OCI-LY1 (cell line): ENCODE data around the gene DENND4A.

Source experiments
- H2AFZ ChIP-seq: fragments of 200-600 bp; sonication (generic), shearing (Covaris generic); 2 replicates; pipeline ENCODE4 v1.6.0; 2014; ENCODE audit warnings: antibody characterized with exemption, mild to moderate bottlenecking, low read length
- H3F3A ChIP-seq: fragments of 200-600 bp; sonication (generic), shearing (Covaris generic); 2 replicates; pipeline ENCODE4 v1.6.0; 2014; ENCODE audit warnings: mild to moderate bottlenecking, antibody characterized with exemption, low read length, moderate library complexity; ENCODE audit not compliant: insufficient read depth
- H3K27ac ChIP-seq: fragments of 200-600 bp; sonication (generic); 2 replicates; pipeline ENCODE4 v1.5.1; 2014; ENCODE audit warnings: low read length, mixed run types, mild to moderate bottlenecking, low read depth; ENCODE audit not compliant: poor library complexity, severe bottlenecking
- H3K27me3 ChIP-seq: fragments of 200-600 bp; sonication (generic); 2 replicates; pipeline ENCODE4 v1.6.0; 2014; ENCODE audit warnings: antibody characterized with exemption, mild to moderate bottlenecking, low read length, moderate library complexity; ENCODE audit not compliant: insufficient read depth
- H3K36me3 ChIP-seq: fragments of 200-600 bp; sonication (generic); 2 replicates; pipeline ENCODE4 v1.6.1; 2014; ENCODE audit warnings: mild to moderate bottlenecking, antibody characterized with exemption, low read length, moderate library complexity, mixed read lengths; ENCODE audit not compliant: insufficient read depth
- H3K4me1 ChIP-seq: fragments of 200-600 bp; sonication (generic); 2 replicates; pipeline ENCODE4 v1.5.1; 2014; ENCODE audit warnings: mild to moderate bottlenecking, low read length, moderate library complexity; ENCODE audit not compliant: insufficient read depth, severe bottlenecking
- H3K4me2 ChIP-seq: fragments of 200-600 bp; sonication (generic), shearing (Covaris generic); 2 replicates; pipeline ENCODE4 v1.6.1; 2014; ENCODE audit warnings: low read length
- H3K4me3 ChIP-seq: fragments of 200-600 bp; sonication (generic); 2 replicates; pipeline ENCODE4 v1.5.1; 2014; ENCODE audit warnings: low read length, low read depth, mild to moderate bottlenecking, mixed read lengths; ENCODE audit not compliant: poor library complexity, severe bottlenecking
- H3K79me2 ChIP-seq: fragments of 200-600 bp; shearing (Covaris generic); 2 replicates; pipeline ENCODE4 v1.6.1; 2016; ENCODE audit warnings: mixed run types, low read length, mixed read lengths; ENCODE audit not compliant: insufficient read depth
- H3K9ac ChIP-seq: fragments of 200-600 bp; sonication (generic), shearing (Covaris generic); 2 replicates; pipeline ENCODE4 v1.6.1; 2014; ENCODE audit warnings: mild to moderate bottlenecking, low read length, mixed read lengths
- H3K9me2 ChIP-seq: fragments of 200-600 bp; sonication (generic), shearing (Covaris generic); 2 replicates; pipeline ENCODE4 v1.6.1; 2014; ENCODE audit warnings: low read depth, mild to moderate bottlenecking, low read length, mixed read lengths
- H3K9me3 ChIP-seq: fragments of 200-600 bp; shearing (Covaris generic); 2 replicates; pipeline ENCODE4 v1.6.1; 2014; ENCODE audit warnings: low read length, mixed read lengths
- H4K20me1 ChIP-seq: fragments of 200-600 bp; sonication (generic), shearing (Covaris generic); 2 replicates; pipeline ENCODE4 v1.6.0; 2016; ENCODE audit warnings: mild to moderate bottlenecking, low read length; ENCODE audit not compliant: insufficient read depth
- CTCF ChIP-seq: fragments of 200-600 bp; sonication (generic), shearing (Covaris generic); IDR thresholded peaks from 2 replicates; pipeline ENCODE4 v1.5.1; 2017; ENCODE audit warnings: mild to moderate bottlenecking, antibody characterized with exemption, low read length, moderate library complexity, mixed read lengths
- EZH2 ChIP-seq: fragments of 200-600 bp; sonication (generic), shearing (Covaris generic); IDR thresholded peaks from 2 replicates; pipeline ENCODE4 v1.8.0; 2017; ENCODE audit warnings: borderline replicate concordance, mixed run types, mild to moderate bottlenecking, antibody characterized with exemption, low read length, moderate library complexity, mixed read lengths

The DENND4A gene

GRCh38 chr15:65806397-65806796 is 14.3 kb upstream of the DENND4A start:
- Histone ChIP-seq H4K20me1 (no peaks in the 10 kb centered on the region), H3K27ac (peak overlapping the region; percentile 57), H3K9me3 (no peaks in the 10 kb centered on the region), H3K27me3 (no peaks in the 10 kb centered on the region), H3K79me2 (no peaks in the 10 kb centered on the region), H3K4me2 (peak overlapping the region; percentile 43), H3K4me3 (no peak overlapping the region), H3K9me2 (no peaks in the 10 kb centered on the region), H2AFZ (peak overlapping the region; percentile 89), H3K9ac (peak overlapping the region; percentile 25), H3K36me3 (no peaks in the 10 kb centered on the region), H3K4me1 (peaks cover 32% of the 10 kb centered on the region), H3F3A (no peaks in the 10 kb centered on the region)
- TF ChIP-seq EZH2 = no peak
- no peak for TF ChIP-seq CTCF

- H3F3A ChIP-seq = no peaks in the 10 kb centered on the region
- H3K27ac ChIP-seq = peak overlapping the region; percentile 57
- H3K4me3 ChIP-seq = no peak overlapping the region
Measured at GRCh38 chr15:65805019-65805745, 13.1 kb upstream of the DENND4A start.

GRCh38 chr15:65804252-65804931 is 12.3 kb upstream of the DENND4A start:
- Histone ChIP-seq H2AFZ (0 out of 2 replicates have a peak overlapping the region, but pooled peaks have one; percentile 84), H3K36me3 (no peaks in the 10 kb centered on the region), H3K27ac (peak overlapping the region; percentile 57), H3K79me2 (no peaks in the 10 kb centered on the region), H3K4me3 (no peak overlapping the region), H4K20me1 (no peaks in the 10 kb centered on the region), H3K4me1 (peaks cover 32% of the 10 kb centered on the region), H3K9me2 (no peaks in the 10 kb centered on the region), H3K9ac (no peak overlapping the region), H3K9me3 (no peaks in the 10 kb centered on the region), H3K4me2 (no peak overlapping the region), H3K27me3 (no peaks in the 10 kb centered on the region), H3F3A (no peaks in the 10 kb centered on the region; the same call in 1 of the 2 replicates)
- no peak for TF ChIP-seq CTCF

More at GRCh38 chr15:65805019-65805745, 13.1 kb upstream of the DENND4A start:
- Histone ChIP-seq H3K36me3 (no peaks in the 10 kb centered on the region), H3K79me2 (no peaks in the 10 kb centered on the region), H3K4me1 (peaks cover 32% of the 10 kb centered on the region), H3K9me3 (no peaks in the 10 kb centered on the region), H2AFZ (peak overlapping the region; percentile 38; the same call in 1 of the 2 replicates), H3K4me2 (0 out of 2 replicates have a peak overlapping the region, but pooled peaks have one; percentile 15), H3K27me3 (no peaks in the 10 kb centered on the region), H3K9me2 (no peaks in the 10 kb centered on the region), H4K20me1 (no peaks in the 10 kb centered on the region), H3K9ac (no peak overlapping the region)
- TF ChIP-seq EZH2 (no peak), CTCF (no peak)
